ENCODE data around the gene CNTN4.

The CNTN4 gene

GRCh38 chr3:2940062-2940461, 841.4 kb downstream of the CNTN4 start:
- no peak overlapping the region for H3K27ac ChIP-seq (ENCODE audit: low read length)
- no peaks in the 10 kb centered on the region for H4K20me1 ChIP-seq (ENCODE audit: insufficient read depth, low read length)
- no peak overlapping the region for H3K4me2 ChIP-seq (ENCODE audit: insufficient read depth, low read length)
- H3K27me3 ChIP-seq (ENCODE audit: insufficient read depth, low read length, poor library complexity), result no peaks in the 10 kb centered on the region
- DNase-seq (no peak), ATAC-seq (ENCODE audit: insufficient read depth, low read depth) (no peak)
- no peak overlapping the region for H2AFZ ChIP-seq (ENCODE audit: low read depth, low read length)
- TF ChIP-seq CTCF (IDR thresholded peaks at IDR 0.05; ENCODE audit: borderline replicate concordance, extremely low read depth, low read length, poor library complexity, severe bottlenecking) (no peak), EZH2 (IDR thresholded peaks at IDR 0.05; ENCODE audit: borderline replicate concordance, low read depth, low read length, severe bottlenecking) (no peak)
- H3K36me3 ChIP-seq (ENCODE audit: insufficient read depth, low read length), result no peaks in the 10 kb centered on the region
- no peaks in the 10 kb centered on the region for H3K4me1 ChIP-seq (ENCODE audit: insufficient read depth, low read length)
- no peak overlapping the region for H3K4me3 ChIP-seq (ENCODE audit: low read depth in 1 of 2, low read length in 2 of 2)
- no peaks in the 10 kb centered on the region for H3K79me2 ChIP-seq (ENCODE audit: insufficient read depth, low read length)
- H3K9me3 ChIP-seq (ENCODE audit: insufficient read depth, low read length, severe bottlenecking), result no peaks in the 10 kb centered on the region
- H3K9ac ChIP-seq (ENCODE audit: low read depth, low read length), result no peak overlapping the region

- no peak for TF ChIP-seq CTCF (IDR thresholded peaks at IDR 0.05; ENCODE audit: borderline replicate concordance, extremely low read depth, low read length, poor library complexity, severe bottlenecking)
- TF ChIP-seq EZH2 (IDR thresholded peaks at IDR 0.05; ENCODE audit: borderline replicate concordance, low read depth, low read length, severe bottlenecking), result no peak
- Histone ChIP-seq H3K4me1 (ENCODE audit: insufficient read depth, low read length) (no peaks in the 10 kb centered on the region), H3K4me3 (ENCODE audit: low read depth in 1 of 2, low read length in 2 of 2) (no peak overlapping the region), H3K27ac (ENCODE audit: low read length) (no peak overlapping the region), H3K27me3 (ENCODE audit: insufficient read depth, low read length, poor library complexity) (no peaks in the 10 kb centered on the region), H3K79me2 (ENCODE audit: insufficient read depth, low read length) (no peaks in the 10 kb centered on the region), H4K20me1 (ENCODE audit: insufficient read depth, low read length) (no peaks in the 10 kb centered on the region), H3K36me3 (ENCODE audit: insufficient read depth, low read length) (no peaks in the 10 kb centered on the region), H3K9ac (ENCODE audit: low read depth, low read length) (no peak overlapping the region), H2AFZ (ENCODE audit: low read depth, low read length) (no peak overlapping the region), H3K4me2 (ENCODE audit: insufficient read depth, low read length) (no peak overlapping the region), H3K9me3 (ENCODE audit: insufficient read depth, low read length, severe bottlenecking) (no peaks in the 10 kb centered on the region)
- ATAC-seq (ENCODE audit: insufficient read depth, low read depth) (no peak), DNase-seq (no peak)
Measured at GRCh38 chr3:2944628-2945027, 846.0 kb downstream of the CNTN4 start.

GRCh38 chr3:2945121-2945520, 846.5 kb downstream of the CNTN4 start:
- no peaks in the 10 kb centered on the region for H3K36me3 ChIP-seq (ENCODE audit: insufficient read depth, low read length)
- no peak for DNase-seq
- H3K9me3 ChIP-seq (ENCODE audit: insufficient read depth, low read length, severe bottlenecking), result no peaks in the 10 kb centered on the region
- no peaks in the 10 kb centered on the region for H3K79me2 ChIP-seq (ENCODE audit: insufficient read depth, low read length)
- H3K4me1 ChIP-seq (ENCODE audit: insufficient read depth, low read length), result no peaks in the 10 kb centered on the region
- no peak overlapping the region for H3K9ac ChIP-seq (ENCODE audit: low read depth, low read length)
- no peak overlapping the region for H2AFZ ChIP-seq (ENCODE audit: low read depth, low read length)
- no peak overlapping the region for H3K4me3 ChIP-seq (ENCODE audit: low read depth in 1 of 2, low read length in 2 of 2)
- no peak overlapping the region for H3K27ac ChIP-seq (ENCODE audit: low read length)
- no peak for TF ChIP-seq CTCF (IDR thresholded peaks at IDR 0.05; ENCODE audit: borderline replicate concordance, extremely low read depth, low read length, poor library complexity, severe bottlenecking)
- TF ChIP-seq EZH2 (IDR thresholded peaks at IDR 0.05; ENCODE audit: borderline replicate concordance, low read depth, low read length, severe bottlenecking), result no peak
- no peak overlapping the region for H3K4me2 ChIP-seq (ENCODE audit: insufficient read depth, low read length)
- no peaks in the 10 kb centered on the region for H3K27me3 ChIP-seq (ENCODE audit: insufficient read depth, low read length, poor library complexity)
- H4K20me1 ChIP-seq (ENCODE audit: insufficient read depth, low read length), result no peaks in the 10 kb centered on the region
- no peak for ATAC-seq (ENCODE audit: insufficient read depth, low read depth)

DNA sequence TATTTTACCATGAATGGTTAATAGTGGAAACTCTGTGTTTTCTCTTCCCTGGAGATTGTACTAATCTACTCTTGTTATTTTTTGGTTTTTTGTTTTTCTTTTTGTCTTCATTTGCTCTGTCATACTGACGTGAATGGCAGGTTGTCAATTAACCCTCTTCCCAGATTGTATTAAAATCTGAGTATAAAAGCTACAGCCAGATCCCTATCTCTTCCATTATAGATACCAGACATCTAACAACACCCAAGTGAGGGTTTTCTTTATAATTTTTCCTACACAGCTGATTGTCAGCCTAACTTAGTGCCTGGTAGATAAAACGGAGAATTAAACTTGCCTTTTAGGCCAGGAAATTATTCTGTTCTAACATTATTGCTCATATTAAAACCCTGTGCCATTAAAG, 848.9 kb downstream of the CNTN4 start:
- no peak overlapping the region for H3K27ac ChIP-seq (ENCODE audit: low read length)
- TF ChIP-seq EZH2 (IDR thresholded peaks at IDR 0.05; ENCODE audit: borderline replicate concordance, low read depth, low read length, severe bottlenecking) (no peak), CTCF (IDR thresholded peaks at IDR 0.05; ENCODE audit: borderline replicate concordance, extremely low read depth, low read length, poor library complexity, severe bottlenecking) (no peak)

More for the DNA sequence above, 848.9 kb downstream of the CNTN4 start:
- no peak for ATAC-seq (ENCODE audit: insufficient read depth, low read depth)
- Histone ChIP-seq H3K4me2 (ENCODE audit: insufficient read depth, low read length) (no peak overlapping the region), H3K36me3 (ENCODE audit: insufficient read depth, low read length) (no peaks in the 10 kb centered on the region), H3K9ac (ENCODE audit: low read depth, low read length) (no peak overlapping the region), H4K20me1 (ENCODE audit: insufficient read depth, low read length) (no peaks in the 10 kb centered on the region), H3K9me3 (ENCODE audit: insufficient read depth, low read length, severe bottlenecking) (no peaks in the 10 kb centered on the region), H3K4me1 (ENCODE audit: insufficient read depth, low read length) (no peaks in the 10 kb centered on the region), H3K79me2 (ENCODE audit: insufficient read depth, low read length) (no peaks in the 10 kb centered on the region), H3K27me3 (ENCODE audit: insufficient read depth, low read length, poor library complexity) (no peaks in the 10 kb centered on the region), H2AFZ (ENCODE audit: low read depth, low read length) (no peak overlapping the region), H3K4me3 (ENCODE audit: low read depth in 1 of 2, low read length in 2 of 2) (no peak overlapping the region)
- DNase-seq, result no peak

Data from DND-41 (cell line).